Psoas muscle (tissue), 8 donors: ENCODE results near the gene FABP2. TPM values are rescaled to one million over a fixed set of nuclear protein-coding genes. Genes with fewer than 3 reads are reported as not detected.

Experiments
- ATAC-seq, 4 donors: fragments of 200-7000 bp; cut with Tn5 transposase; one replicate each; pipeline ENCODE4 v1.9.1; 2020; ENCODE audit warnings: moderate library complexity in 3 of 4, mild to moderate bottlenecking in 2 of 4
- DNase-seq, 2 donors: peaks; one replicate each; pipeline ENCODE4 v3.0.0-alpha.2; 2020
- H3K27ac ChIP-seq: fragments of 200-600 bp; one replicate; pipeline ENCODE4 v1.8.0; 2022
- H3K27me3 ChIP-seq, 3 donors: fragments of 200-600 bp in 1 of 3; one replicate each; pipeline versions ENCODE4 v1.6.1 to v1.8.0; 2013 to 2022; ENCODE audit warnings: low read length in 2 of 3, mild to moderate bottlenecking in 2 of 3, moderate library complexity in 1 of 3; ENCODE audit not compliant: insufficient read depth in 3 of 3
- H3K36me3 ChIP-seq, 2 donors: fragments of 200-600 bp in 1 of 2; one replicate each; pipeline versions ENCODE4 v1.6.1 to v1.8.0; 2013 to 2022; ENCODE audit warnings: low read depth in 1 of 2, mild to moderate bottlenecking in 1 of 2, moderate library complexity in 1 of 2; ENCODE audit not compliant: insufficient read depth in 1 of 2
- H3K4me1 ChIP-seq: fragments of 200-600 bp; one replicate; pipeline ENCODE4 v1.8.0; 2022
- H3K4me3 ChIP-seq: fragments of 200-600 bp; one replicate; pipeline ENCODE4 v1.8.0; 2022; ENCODE audit warnings: mild to moderate bottlenecking
- H3K9me3 ChIP-seq: fragments of 200-600 bp; one replicate; pipeline ENCODE4 v1.8.0; 2022
- CTCF ChIP-seq: fragments of 200-600 bp; IDR thresholded peaks from one replicate; pipeline ENCODE4 v1.8.0; 2022; ENCODE audit warnings: antibody characterized with exemption
- WGBS, 3 donors: extraction: QIAGEN DNeasy Blood & Tissue Kit; methylation state at CpG; one replicate each; pipeline versions ENCODE4 v1.1.6 to v1.1.7; 2013; 5-methylcytosine and 5-hydroxymethylcytosine counted together
- intact Hi-C, 2 donors: fragments of 100-400 bp; cut with DNase I; formaldehyde crosslinking; loops; one replicate each; pipeline versions ENCODE4 v1.11.0 to v1.14.2; 2022
- polyA plus RNA-seq, 3 donors: library from polyadenylated mRNA; stranded (reverse); fragments of 200-250 nt; gene quantifications; one replicate each; pipeline ENCODE4 v1.2.3, GENCODE V29; 2013
- total RNA-seq, 4 donors: library from RNA; stranded (reverse); fragmentation: NEBNext Ultra II Directional in 2 of 4; extraction: Animal tissue kit (Norgen Biotek cat#: 25700) in 2 of 4; gene quantifications; one replicate each; pipeline versions ENCODE4 v1.2.1 to v1.2.4, GENCODE V29; 2021 to 2023
- donor health status: healthy with polysubstance abuse.
- donor health status: DM: no; HTN: no; CAD: no; lungs with moderate emphysema.
- donor health status: Bipolar disorder and iron deficiency.
- donor health status: healthy.
- donor health status: DM: yes; HTN: yes; CAD: no.
- donor health status: DM: no; HTN: no; CAD: no.
- donor health status: DM: no; HTN: no; CAD: no.
- donor health status: DM: yes; HTN: yes; CAD: no.

Gene FABP2
- total and polyA plus RNA-seq, 7 donors: 0.04 to 0.26 TPM; not detected in 5

GRCh38 chr4:119310826-119311225 lies 11.1 kb downstream of the FABP2 start:
- DNase-seq (no peak), ATAC-seq (no peak)
- no peak overlapping the region for H3K27ac ChIP-seq
- H3K9me3 ChIP-seq: no peaks in the 10 kb centered on the region
- no peak for TF ChIP-seq CTCF
- no peak overlapping the region for H3K4me3 ChIP-seq
- H3K27me3 ChIP-seq: no peaks in the 10 kb centered on the region
- H3K36me3 ChIP-seq: no peaks in the 10 kb centered on the region
- intact Hi-C loops: loop anchor here (5.0 to 10.0 kb wide), 2 partner anchors 314 to 316 kb away; partner anchors contain the start of gene PDE5A (in 2 of the 2)
- 48 to 68% (median 56%) methylated on average over 1 of the region's 1 CpG for WGBS, 3 donors
- no peaks in the 10 kb centered on the region for H3K4me1 ChIP-seq

- no peak for TF ChIP-seq CTCF
- ATAC-seq: no peak
- Histone ChIP-seq H3K4me3 (no peak overlapping the region), H3K36me3 (no peaks in the 10 kb centered on the region), H3K27me3 (no peaks in the 10 kb centered on the region), H3K9me3 (no peaks in the 10 kb centered on the region), H3K27ac (no peak overlapping the region), H3K4me1 (no peaks in the 10 kb centered on the region)
- intact Hi-C loops: loop anchor here in 1 of 2 donors (10.0 kb wide), 1 partner anchor 747 kb away; no protein-coding TSS in a partner anchor
- DNase-seq: no peak
Measured at GRCh38 chr4:119307606-119308005, 14.3 kb downstream of the FABP2 start.

- intact Hi-C loops: loop anchor here in 1 of 2 donors (10.0 kb wide), 1 partner anchor 750 kb away; no protein-coding TSS in a partner anchor
- no peak for DNase-seq
Measured at GRCh38 chr4:119304431-119304830, 17.5 kb downstream of the FABP2 start.

GRCh38 chr4:119303587-119304305 lies 18.2 kb downstream of the FABP2 start:
- Histone ChIP-seq H3K4me1 (peaks cover 7% of the 10 kb centered on the region), H3K4me3 (no peak overlapping the region), H3K27ac (no peak overlapping the region), H3K36me3 (no peaks in the 10 kb centered on the region), H3K9me3 (no peaks in the 10 kb centered on the region), H3K27me3 (no peaks in the 10 kb centered on the region)
- DNase-seq (no peak), ATAC-seq (no peak)
- 85 to 97% (median 96%) methylated on average over 5 of the region's 5 CpGs for WGBS, 3 donors
- intact Hi-C loops: loop anchor here in 1 of 2 donors (10.0 kb wide), 1 partner anchor 751 kb away; no protein-coding TSS in a partner anchor
- no peak for TF ChIP-seq CTCF

More at GRCh38 chr4:119304431-119304830, 17.5 kb downstream of the FABP2 start:
- H3K27ac ChIP-seq: no peak overlapping the region
- ATAC-seq: no peak
- H3K4me3 ChIP-seq: no peak overlapping the region
- no peaks in the 10 kb centered on the region for H3K4me1 ChIP-seq
- no peaks in the 10 kb centered on the region for H3K9me3 ChIP-seq
- H3K36me3 ChIP-seq: no peaks in the 10 kb centered on the region
- no peak for TF ChIP-seq CTCF
- no peaks in the 10 kb centered on the region for H3K27me3 ChIP-seq
